WTC11 (cell line): ENCODE results near the gene MYBPH.

ENCODE experiments used
- ATF1 ChIP-seq: sonication (generic); formaldehyde crosslinking; IDR thresholded peaks from 2 replicates; pipeline ENCODE4 v1.8.1; 2023; ENCODE audit warnings: mild to moderate bottlenecking, moderate library complexity, missing genetic modification reagents
- CTCF ChIP-seq: fragments of 200-600 bp; IDR thresholded peaks from 2 replicates; pipeline ENCODE4 v1.8.0; 2022; ENCODE audit warnings: antibody characterized with exemption
- E2F1 ChIP-seq: sonication (generic); formaldehyde crosslinking; IDR thresholded peaks from 2 replicates; pipeline ENCODE4 v1.8.0; 2022; ENCODE audit warnings: mild to moderate bottlenecking, missing genetic modification reagents
- ETV6 ChIP-seq: sonication (generic); formaldehyde crosslinking; IDR thresholded peaks from 2 replicates; pipeline ENCODE4 v1.8.1; 2022; ENCODE audit warnings: mild to moderate bottlenecking, missing genetic modification reagents
- FOXK1 ChIP-seq: sonication (generic); formaldehyde crosslinking; IDR thresholded peaks from 2 replicates; pipeline ENCODE4 v1.8.0; 2022; ENCODE audit warnings: mild to moderate bottlenecking, moderate library complexity, missing genetic modification reagents
- JAZF1 ChIP-seq: fragments of 250-450 bp; sonication (Bioruptor Pico); IDR thresholded peaks from 2 replicates; pipeline ENCODE4 v1.9.0; 2021; ENCODE audit warnings: moderate library complexity, mild to moderate bottlenecking, inconsistent platforms
- MAX ChIP-seq: sonication (generic); formaldehyde crosslinking; IDR thresholded peaks from 2 replicates; pipeline ENCODE4 v1.8.0; 2022; ENCODE audit warnings: mild to moderate bottlenecking, missing genetic modification reagents
- NFYB ChIP-seq: sonication (generic); formaldehyde crosslinking; conservative IDR thresholded peaks from 2 replicates; pipeline ENCODE4 v1.8.0; 2022; ENCODE audit warnings: low read depth, missing genetic modification reagents
- NR3C1 ChIP-seq: sonication (generic); formaldehyde crosslinking; conservative IDR thresholded peaks from 2 replicates; pipeline ENCODE4 v1.8.1; 2023; ENCODE audit warnings: low read depth, mild to moderate bottlenecking, missing genetic modification reagents
- SP1 ChIP-seq: sonication (generic); formaldehyde crosslinking; conservative IDR thresholded peaks from 2 replicates; pipeline ENCODE4 v1.8.1; 2022; ENCODE audit warnings: missing genetic modification reagents
- TCF7 ChIP-seq: sonication (generic); formaldehyde crosslinking; IDR thresholded peaks from 2 replicates; pipeline ENCODE4 v1.8.0; 2022; ENCODE audit warnings: mild to moderate bottlenecking, low read depth, missing genetic modification reagents, moderate library complexity
- USF2 ChIP-seq: sonication (generic); formaldehyde crosslinking; IDR thresholded peaks from 2 replicates; pipeline ENCODE4 v1.8.1; 2023; ENCODE audit warnings: mild to moderate bottlenecking, missing genetic modification reagents, moderate library complexity
- ZNF317 ChIP-seq: sonication (generic); formaldehyde crosslinking; IDR thresholded peaks from 2 replicates; pipeline ENCODE4 v1.8.1; 2023; ENCODE audit warnings: low read depth, mild to moderate bottlenecking, moderate library complexity, missing genetic modification reagents, borderline replicate concordance

- TF ChIP-seq SP1 (CRISPR knock-in tag) (no peak), CTCF (no peak), NR3C1 (no peak), ZNF317 (no peak), FOXK1 (CRISPR knock-in tag) (no peak), E2F1 (CRISPR knock-in tag) (no peak), ETV6 (CRISPR knock-in tag) (no peak), MAX (CRISPR knock-in tag) (no peak), USF2 (CRISPR knock-in tag) (no peak), TCF7 (CRISPR knock-in tag) (no peak), ATF1 (CRISPR knock-in tag) (no peak), NFYB (CRISPR knock-in tag) (no peak), JAZF1 (no peak)
These were observed 11.6 kb downstream of the MYBPH start for GRCh38 chr1:203163891-203164635.
